HG02884 (cell line): ENCODE results near the gene PDLIM4.
A peak's percentile ranks its signal among the peaks of the same experiment; 100 is the strongest.

Experiments
- ATAC-seq: cut with Tn5 transposase; IDR thresholded peaks from one replicate; pipeline ENCODE4 v1.9.1; 2021; ENCODE audit warnings: mild to moderate bottlenecking, moderate library complexity; ENCODE audit not compliant: unreplicated experiment

The PDLIM4 gene

GRCh38 chr5:132226516-132227234, 30.8 kb upstream of the PDLIM4 start:
- no peak for ATAC-seq

GRCh38 chr5:132227235-132227484, 30.3 kb upstream of the PDLIM4 start:
- ATAC-seq = no peak

GRCh38 chr5:132227485-132228240, 29.8 kb upstream of the PDLIM4 start, which contains the start of gene P4HA2:
Gene P4HA2, minus strand, starts transcription at chr5:132227853. Its CDS starts 9,227 bp downstream, at chr5:132218626.
- peak; percentile 85 for ATAC-seq

GRCh38 chr5:132228241-132229035, 29.1 kb upstream of the PDLIM4 start:
- no peak for ATAC-seq

GRCh38 chr5:132229236-132229635, 28.3 kb upstream of the PDLIM4 start:
- no peak for ATAC-seq

GRCh38 chr5:132230871-132231270, 26.6 kb upstream of the PDLIM4 start:
- ATAC-seq = no peak

- ATAC-seq = no peak
Measured at GRCh38 chr5:132232465-132232864, 25.0 kb upstream of the PDLIM4 start.

- ATAC-seq = no peak
Measured at GRCh38 chr5:132233081-132233480, 24.4 kb upstream of the PDLIM4 start.

GRCh38 chr5:132233811-132234683, 23.4 kb upstream of the PDLIM4 start:
- ATAC-seq = no peak

- ATAC-seq = no peak
Measured at GRCh38 chr5:132234684-132235062, 22.8 kb upstream of the PDLIM4 start.

GRCh38 chr5:132235340-132235739, 22.2 kb upstream of the PDLIM4 start:
- no peak for ATAC-seq

GRCh38 chr5:132237141-132237540, 20.4 kb upstream of the PDLIM4 start:
- ATAC-seq = no peak

GRCh38 chr5:132237670-132238069, 19.8 kb upstream of the PDLIM4 start:
- no peak for ATAC-seq

GRCh38 chr5:132238169-132238744, 19.2 kb upstream of the PDLIM4 start:
- peak; percentile 80 for ATAC-seq

GRCh38 chr5:132238901-132239500, 18.5 kb upstream of the PDLIM4 start:
- no peak for ATAC-seq

GRCh38 chr5:132239776-132240175, 17.7 kb upstream of the PDLIM4 start:
- ATAC-seq = no peak

GRCh38 chr5:132243366-132243977, 14.0 kb upstream of the PDLIM4 start:
- no peak for ATAC-seq

- no peak for ATAC-seq
Measured at GRCh38 chr5:132245593-132245992, 11.9 kb upstream of the PDLIM4 start.

- no peak for ATAC-seq
Measured at GRCh38 chr5:132246806-132247205, 10.7 kb upstream of the PDLIM4 start.

GRCh38 chr5:132250547-132250946, 6.9 kb upstream of the PDLIM4 start:
- no peak for ATAC-seq
